Measurements from ENCODE around the gene TBL1X.

TBL1X gene

GRCh38 chrX:9785254-9785943, 320.5 kb downstream of the TBL1X start:
- DNase-seq, result no peak

DNA sequence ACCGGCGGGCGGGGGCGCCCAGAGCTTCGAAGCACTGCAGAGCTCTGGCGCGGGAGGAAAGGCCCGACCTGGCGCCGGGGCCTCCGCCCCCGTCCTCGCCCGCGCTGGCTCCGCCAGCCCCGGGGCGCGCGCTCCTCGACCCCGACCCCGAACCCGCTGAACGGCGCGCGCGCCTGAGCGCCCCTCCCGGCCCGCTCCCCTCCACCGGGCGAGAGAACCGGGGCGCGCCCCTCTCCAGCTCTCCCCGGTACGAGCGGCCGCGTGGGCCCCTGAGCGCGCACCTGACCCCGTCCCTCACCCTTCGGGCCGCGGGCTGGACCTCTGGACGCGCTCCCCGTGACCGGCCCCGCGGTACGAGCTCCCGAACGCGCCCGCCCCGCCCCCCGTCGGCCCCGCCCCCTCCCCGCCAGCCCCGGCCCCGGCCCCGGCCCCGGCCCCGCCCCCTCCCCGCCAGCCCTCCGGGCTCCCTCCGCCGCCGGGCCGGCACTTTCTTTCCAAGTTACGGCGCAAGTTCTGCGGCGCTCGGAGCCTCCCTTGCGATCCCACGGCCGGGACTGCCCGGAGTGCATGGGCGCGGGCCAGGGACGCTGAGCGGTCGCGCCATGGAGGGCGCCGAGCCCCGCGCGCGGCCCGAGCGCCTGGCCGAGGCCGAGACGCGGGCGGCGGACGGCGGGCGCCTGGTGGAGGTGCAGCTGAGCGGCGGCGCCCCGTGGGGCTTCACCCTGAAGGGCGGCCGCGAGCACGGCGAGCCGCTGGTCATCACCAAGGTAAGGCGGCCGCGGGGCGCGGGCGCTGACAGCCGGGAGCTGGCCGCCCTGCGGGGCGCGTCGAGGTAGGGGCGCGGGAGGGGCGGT, 321.3 kb downstream of the TBL1X start, which contains the start of gene SHROOM2:
TSS of gene SHROOM2 (plus strand) at position 486 of the 854 bp plus-strand sequence. CDS start at position 603, 117 bp downstream.
- no peak for DNase-seq

DNA sequence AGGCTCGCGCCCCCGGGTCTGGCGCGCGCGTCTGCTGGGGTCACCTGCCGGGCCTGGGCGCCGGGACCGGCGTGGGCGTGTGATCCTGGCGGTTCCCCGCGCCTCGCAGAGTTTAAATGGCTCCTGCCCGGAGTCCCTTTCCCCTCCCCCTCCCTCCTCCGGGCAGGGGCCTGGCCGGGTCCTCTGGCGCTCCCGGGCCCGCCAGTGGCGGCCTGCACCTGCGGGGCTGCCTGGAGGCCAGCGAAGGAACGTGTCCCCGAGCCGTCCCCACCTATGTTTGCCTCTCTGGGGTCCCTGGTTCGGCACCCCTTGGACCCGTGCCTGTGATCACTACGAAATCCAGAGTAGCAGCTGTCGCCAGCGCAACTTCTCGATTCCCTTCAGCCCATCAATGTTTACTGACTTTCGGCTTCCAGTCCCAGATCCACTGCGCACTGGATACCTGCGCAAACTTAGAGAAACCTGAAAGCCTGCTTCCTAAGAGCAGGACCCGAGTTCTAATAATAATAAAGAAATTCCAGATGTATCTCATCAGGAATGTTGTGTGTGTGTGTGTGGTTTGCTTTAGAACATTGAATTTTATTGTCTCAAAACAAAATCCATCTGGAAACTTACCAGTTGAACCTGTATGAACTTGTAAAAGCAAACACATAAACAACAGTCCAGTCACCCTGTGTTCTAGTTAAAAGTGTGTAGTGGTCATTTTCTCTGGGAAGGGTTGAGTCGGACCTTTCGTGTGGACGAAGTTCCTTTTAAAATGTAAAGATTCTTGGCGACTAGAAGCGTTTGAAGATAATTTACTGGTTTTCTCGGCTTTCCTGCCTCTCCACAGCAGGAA, 322.2 kb downstream of the TBL1X start:
- no peak for DNase-seq

DNA sequence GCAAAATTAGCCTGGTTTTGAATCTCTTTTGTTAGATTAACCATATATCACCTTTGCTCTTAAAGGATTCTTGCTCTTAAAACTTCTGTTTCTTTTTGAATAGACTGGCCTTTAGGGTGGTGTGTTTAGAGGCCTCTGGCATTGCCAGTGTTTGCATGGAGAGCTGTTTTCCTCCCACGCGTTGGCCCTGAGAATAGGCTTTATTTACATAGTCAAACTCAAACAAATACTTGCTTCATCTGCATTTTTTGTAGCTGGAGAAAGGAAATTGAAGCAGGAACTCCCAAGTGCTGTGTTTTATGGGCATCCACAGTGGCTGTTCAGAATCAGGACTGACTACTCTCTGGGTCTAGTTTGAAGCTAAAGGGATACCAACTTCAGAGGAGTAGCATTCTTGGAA, 324.1 kb downstream of the TBL1X start:
- no peak for DNase-seq

- DNase-seq, result no peak
Measured at GRCh38 chrX:9789555-9789954, 324.7 kb downstream of the TBL1X start.
